Measurements from ENCODE around the gene VPS9D1. TPM values are rescaled to one million over a fixed set of nuclear protein-coding genes. Genes with fewer than 3 reads are reported as not detected.
A peak's percentile ranks its signal among the peaks of the same experiment; 100 is the strongest.

The VPS9D1 gene
- total and polyA plus RNA-seq, 2 donors (not counting 1 experiment from before 2014, with no cell fraction given): 6.3 to 13.0 TPM

- peak overlapping the region; percentile 36 to 80 (median 62) for H3K4me3 ChIP-seq (replicated peaks in 1 of 4; ENCODE audit: control extremely low read depth in 1 of 4, insufficient read depth in 1 of 4, low read depth in 3 of 4, low read length in 4 of 4)
- TF ChIP-seq CTCF (conservative IDR thresholded peaks at IDR 0.05 in 1 of 2, IDR thresholded peaks at IDR 0.05 in 1 of 2; ENCODE audit: low read depth in 1 of 2, low read length in 2 of 2) (no peak), EZH2 (IDR thresholded peaks at IDR 0.05; ENCODE audit: low read length, missing control alignments) (no peak)
- no peaks in the 10 kb centered on the region for H3K9me3 ChIP-seq (ENCODE audit: control insufficient read depth, insufficient read depth, low read depth, low read length)
- peak overlapping the region; percentile 82 for H3K9ac ChIP-seq (ENCODE audit: insufficient read depth, low read length)
- H2AFZ ChIP-seq (ENCODE audit: low read length): no peak overlapping the region
- H3K36me3 ChIP-seq (ENCODE audit: control insufficient read depth, insufficient read depth, low read length): peaks cover 17% of the 10 kb centered on the region
- peaks cover 20% of the 10 kb centered on the region for H3K4me1 ChIP-seq (ENCODE audit: control insufficient read depth, extremely low read depth, insufficient read depth, low read length)
- H3K79me2 ChIP-seq (ENCODE audit: control insufficient read depth, insufficient read depth, low read length): peaks cover 31% of the 10 kb centered on the region
- H3K27ac ChIP-seq (ENCODE audit: insufficient read depth, low read length): peak overlapping the region; percentile 72
- no peaks in the 10 kb centered on the region for H3K27me3 ChIP-seq (ENCODE audit: control insufficient read depth, insufficient read depth, low read length)
- peak; percentile 40 to 77 for DNase-seq (ENCODE audit: low read depth in 2 of 2)
- H4K20me1 ChIP-seq (ENCODE audit: control insufficient read depth, extremely low read depth, insufficient read depth, low read length): no peaks in the 10 kb centered on the region
- peak overlapping the region; percentile 93 for H3K4me2 ChIP-seq (ENCODE audit: extremely low read depth, insufficient read depth, low read length)
Measured at GRCh38 chr16:89722392-89723278, 1.9 kb upstream of the VPS9D1 start.

GRCh38 chr16:89721546-89722391 lies 1.1 kb upstream of the VPS9D1 start:
- Histone ChIP-seq H3K27me3 (ENCODE audit: control insufficient read depth, insufficient read depth, low read length) (no peaks in the 10 kb centered on the region), H3K4me3 (replicated peaks in 1 of 4; ENCODE audit: control extremely low read depth in 1 of 4, insufficient read depth in 1 of 4, low read depth in 3 of 4, low read length in 4 of 4) (peak overlapping the region; percentile 36 to 80 (median 62)), H3K27ac (ENCODE audit: insufficient read depth, low read length) (peak overlapping the region; percentile 72), H3K4me2 (ENCODE audit: extremely low read depth, insufficient read depth, low read length) (peak overlapping the region; percentile 93), H3K9me3 (ENCODE audit: control insufficient read depth, insufficient read depth, low read depth, low read length) (no peaks in the 10 kb centered on the region), H3K9ac (ENCODE audit: insufficient read depth, low read length) (peak overlapping the region; percentile 82), H3K36me3 (ENCODE audit: control insufficient read depth, insufficient read depth, low read length) (peaks cover 12% of the 10 kb centered on the region), H4K20me1 (ENCODE audit: control insufficient read depth, extremely low read depth, insufficient read depth, low read length) (no peaks in the 10 kb centered on the region), H2AFZ (ENCODE audit: low read length) (no peak overlapping the region), H3K4me1 (ENCODE audit: control insufficient read depth, extremely low read depth, insufficient read depth, low read length) (peaks cover 20% of the 10 kb centered on the region), H3K79me2 (ENCODE audit: control insufficient read depth, insufficient read depth, low read length) (peaks cover 29% of the 10 kb centered on the region)
- DNase-seq (ENCODE audit: low read depth in 2 of 2): peak; percentile 51 to 74
- no peak for TF ChIP-seq CTCF (conservative IDR thresholded peaks at IDR 0.05 in 1 of 2, IDR thresholded peaks at IDR 0.05 in 1 of 2; ENCODE audit: low read depth in 1 of 2, low read length in 2 of 2)
- no peak for TF ChIP-seq EZH2 (IDR thresholded peaks at IDR 0.05; ENCODE audit: low read length, missing control alignments)

GRCh38 chr16:89720551-89720812 lies 216 bp downstream of the VPS9D1 start:
- no peak for DNase-seq (ENCODE audit: low read depth in 2 of 2)
- H3K27me3 ChIP-seq (ENCODE audit: control insufficient read depth, insufficient read depth, low read length): no peaks in the 10 kb centered on the region
- no peak for TF ChIP-seq CTCF (conservative IDR thresholded peaks at IDR 0.05 in 1 of 2, IDR thresholded peaks at IDR 0.05 in 1 of 2; ENCODE audit: low read depth in 1 of 2, low read length in 2 of 2)
- peaks cover 12% of the 10 kb centered on the region for H3K36me3 ChIP-seq (ENCODE audit: control insufficient read depth, insufficient read depth, low read length)
- H3K27ac ChIP-seq (ENCODE audit: insufficient read depth, low read length): peak overlapping the region; percentile 75
- peak overlapping the region; percentile 58 to 83 (median 70) for H3K4me3 ChIP-seq (replicated peaks in 1 of 4; ENCODE audit: control extremely low read depth in 1 of 4, insufficient read depth in 1 of 4, low read depth in 3 of 4, low read length in 4 of 4)
- H4K20me1 ChIP-seq (ENCODE audit: control insufficient read depth, extremely low read depth, insufficient read depth, low read length): no peaks in the 10 kb centered on the region
- peak overlapping the region; percentile 100 for H3K4me2 ChIP-seq (ENCODE audit: extremely low read depth, insufficient read depth, low read length)
- H3K79me2 ChIP-seq (ENCODE audit: control insufficient read depth, insufficient read depth, low read length): peaks cover 29% of the 10 kb centered on the region
- peak overlapping the region; percentile 38 for H2AFZ ChIP-seq (ENCODE audit: low read length)
- peak overlapping the region; percentile 82 for H3K9ac ChIP-seq (ENCODE audit: insufficient read depth, low read length)
- H3K4me1 ChIP-seq (ENCODE audit: control insufficient read depth, extremely low read depth, insufficient read depth, low read length): peaks cover 20% of the 10 kb centered on the region
- no peaks in the 10 kb centered on the region for H3K9me3 ChIP-seq (ENCODE audit: control insufficient read depth, insufficient read depth, low read depth, low read length)
